ENCODE data around the gene BRICD5. TPM values are rescaled to one million over a fixed set of nuclear protein-coding genes. Genes with fewer than 3 reads are reported as not detected.

The BRICD5 gene
- total and polyA plus RNA-seq, 2 donors (not counting 1 experiment from before 2014, with no cell fraction given): 0.23 to 1.5 TPM

- Histone ChIP-seq H3K79me2 (ENCODE audit: control insufficient read depth, insufficient read depth, low read length) (no peaks in the 10 kb centered on the region), H3K4me2 (ENCODE audit: extremely low read depth, insufficient read depth, low read length) (no peak overlapping the region), H4K20me1 (ENCODE audit: control insufficient read depth, extremely low read depth, insufficient read depth, low read length) (no peaks in the 10 kb centered on the region), H3K4me1 (ENCODE audit: control insufficient read depth, extremely low read depth, insufficient read depth, low read length) (no peaks in the 10 kb centered on the region), H3K27me3 (ENCODE audit: control insufficient read depth, insufficient read depth, low read length) (no peaks in the 10 kb centered on the region), H3K27ac (ENCODE audit: insufficient read depth, low read length) (no peak overlapping the region), H3K4me3 (replicated peaks in 1 of 4; ENCODE audit: control extremely low read depth in 1 of 4, insufficient read depth in 1 of 4, low read depth in 3 of 4, low read length in 4 of 4) (no peak overlapping the region), H3K9ac (ENCODE audit: insufficient read depth, low read length) (no peak overlapping the region), H2AFZ (ENCODE audit: low read length) (no peak overlapping the region), H3K9me3 (ENCODE audit: control insufficient read depth, insufficient read depth, low read depth, low read length) (no peaks in the 10 kb centered on the region), H3K36me3 (ENCODE audit: control insufficient read depth, insufficient read depth, low read length) (no peaks in the 10 kb centered on the region)
- DNase-seq (ENCODE audit: low read depth in 2 of 2): no peak
- TF ChIP-seq EZH2 (IDR thresholded peaks at IDR 0.05; ENCODE audit: low read length, missing control alignments) (no peak), CTCF (conservative IDR thresholded peaks at IDR 0.05 in 1 of 2, IDR thresholded peaks at IDR 0.05 in 1 of 2; ENCODE audit: low read depth in 1 of 2, low read length in 2 of 2) (no peak)
These were observed 22.3 kb downstream of the BRICD5 start for GRCh38 chr16:2188395-2188794.

- Histone ChIP-seq H3K36me3 (ENCODE audit: control insufficient read depth, insufficient read depth, low read length) (no peaks in the 10 kb centered on the region), H3K79me2 (ENCODE audit: control insufficient read depth, insufficient read depth, low read length) (no peaks in the 10 kb centered on the region), H3K9ac (ENCODE audit: insufficient read depth, low read length) (no peak overlapping the region), H3K4me2 (ENCODE audit: extremely low read depth, insufficient read depth, low read length) (no peak overlapping the region), H3K27ac (ENCODE audit: insufficient read depth, low read length) (no peak overlapping the region), H3K9me3 (ENCODE audit: control insufficient read depth, insufficient read depth, low read depth, low read length) (no peaks in the 10 kb centered on the region), H3K4me3 (replicated peaks in 1 of 4; ENCODE audit: control extremely low read depth in 1 of 4, insufficient read depth in 1 of 4, low read depth in 3 of 4, low read length in 4 of 4) (no peak overlapping the region), H3K4me1 (ENCODE audit: control insufficient read depth, extremely low read depth, insufficient read depth, low read length) (no peaks in the 10 kb centered on the region), H4K20me1 (ENCODE audit: control insufficient read depth, extremely low read depth, insufficient read depth, low read length) (no peaks in the 10 kb centered on the region), H2AFZ (ENCODE audit: low read length) (no peak overlapping the region), H3K27me3 (ENCODE audit: control insufficient read depth, insufficient read depth, low read length) (no peaks in the 10 kb centered on the region)
- no peak for DNase-seq (ENCODE audit: low read depth in 2 of 2)
- TF ChIP-seq EZH2 (IDR thresholded peaks at IDR 0.05; ENCODE audit: low read length, missing control alignments) (no peak), CTCF (conservative IDR thresholded peaks at IDR 0.05 in 1 of 2, IDR thresholded peaks at IDR 0.05 in 1 of 2; ENCODE audit: low read depth in 1 of 2, low read length in 2 of 2) (no peak)
These were observed 23.5 kb downstream of the BRICD5 start for GRCh38 chr16:2187212-2187611.

- Histone ChIP-seq H2AFZ (ENCODE audit: low read length) (no peak overlapping the region), H3K4me3 (replicated peaks in 1 of 4; ENCODE audit: control extremely low read depth in 1 of 4, insufficient read depth in 1 of 4, low read depth in 3 of 4, low read length in 4 of 4) (no peak overlapping the region), H3K9me3 (ENCODE audit: control insufficient read depth, insufficient read depth, low read depth, low read length) (no peaks in the 10 kb centered on the region), H4K20me1 (ENCODE audit: control insufficient read depth, extremely low read depth, insufficient read depth, low read length) (no peaks in the 10 kb centered on the region), H3K9ac (ENCODE audit: insufficient read depth, low read length) (no peak overlapping the region), H3K79me2 (ENCODE audit: control insufficient read depth, insufficient read depth, low read length) (no peaks in the 10 kb centered on the region), H3K4me1 (ENCODE audit: control insufficient read depth, extremely low read depth, insufficient read depth, low read length) (no peaks in the 10 kb centered on the region), H3K36me3 (ENCODE audit: control insufficient read depth, insufficient read depth, low read length) (no peaks in the 10 kb centered on the region), H3K4me2 (ENCODE audit: extremely low read depth, insufficient read depth, low read length) (no peak overlapping the region), H3K27me3 (ENCODE audit: control insufficient read depth, insufficient read depth, low read length) (no peaks in the 10 kb centered on the region), H3K27ac (ENCODE audit: insufficient read depth, low read length) (no peak overlapping the region)
- no peak for DNase-seq (ENCODE audit: low read depth in 2 of 2)
- no peak for TF ChIP-seq EZH2 (IDR thresholded peaks at IDR 0.05; ENCODE audit: low read length, missing control alignments)
- no peak for TF ChIP-seq CTCF (conservative IDR thresholded peaks at IDR 0.05 in 1 of 2, IDR thresholded peaks at IDR 0.05 in 1 of 2; ENCODE audit: low read depth in 1 of 2, low read length in 2 of 2)
These were observed 24.2 kb downstream of the BRICD5 start for GRCh38 chr16:2186505-2186904.

Data from fibroblast of lung (primary cell).